Measurements from ENCODE around the gene SST.

Gene SST

GRCh38 chr3:187669675-187670504 lies at the start of gene SST:
Gene SST (minus strand): TSS chr3:187670394. CDS start chr3:187670291, 103 bp downstream.
- DNase-seq, result no peak

GRCh38 chr3:187719628-187720336 lies 49.6 kb upstream of the SST start:
- DNase-seq, result no peak

- no peak for DNase-seq
These were observed 48.6 kb upstream of the SST start for GRCh38 chr3:187718802-187719201.

- no peak for DNase-seq
These were observed 47.4 kb upstream of the SST start for GRCh38 chr3:187717572-187717971.

GRCh38 chr3:187714404-187714979 lies 44.3 kb upstream of the SST start:
- DNase-seq, result peak; percentile 46

GRCh38 chr3:187713504-187713903 lies 43.3 kb upstream of the SST start:
- no peak for DNase-seq

GRCh38 chr3:187709155-187709554 lies 39.0 kb upstream of the SST start:
- DNase-seq, result no peak

- no peak for DNase-seq
These were observed 38.5 kb upstream of the SST start for GRCh38 chr3:187708696-187709095.

- no peak for DNase-seq
These were observed 36.8 kb upstream of the SST start for GRCh38 chr3:187706971-187707370.

GRCh38 chr3:187705164-187705563 lies 35.0 kb upstream of the SST start:
- no peak for DNase-seq

GRCh38 chr3:187702507-187703033 lies 32.4 kb upstream of the SST start, which contains the start of gene RTP2:
Gene RTP2 (minus strand): TSS chr3:187702557. CDS start chr3:187702128, 429 bp downstream.
- no peak for DNase-seq

- no peak for DNase-seq
These were observed 30.1 kb upstream of the SST start for GRCh38 chr3:187700249-187700648.

- DNase-seq, result no peak
These were observed 28.6 kb upstream of the SST start for GRCh38 chr3:187698499-187699399.

GRCh38 chr3:187696021-187696420 lies 25.8 kb upstream of the SST start:
- no peak for DNase-seq

- DNase-seq, result no peak
These were observed 25.3 kb upstream of the SST start for GRCh38 chr3:187695449-187695848.

- no peak for DNase-seq
These were observed 24.6 kb upstream of the SST start for GRCh38 chr3:187694801-187695200.

GRCh38 chr3:187693431-187693830 lies 23.2 kb upstream of the SST start:
- DNase-seq, result no peak

- no peak for DNase-seq
These were observed 19.8 kb upstream of the SST start for GRCh38 chr3:187689984-187690383.

GRCh38 chr3:187686621-187687273 lies 16.6 kb upstream of the SST start:
- DNase-seq, result no peak

GRCh38 chr3:187685948-187686347 lies 15.8 kb upstream of the SST start:
- no peak for DNase-seq

- no peak for DNase-seq
These were observed 14.7 kb upstream of the SST start for GRCh38 chr3:187684880-187685279.

- no peak for DNase-seq
These were observed 14.2 kb upstream of the SST start for GRCh38 chr3:187684444-187684843.

All from KG1 (cell line).